ENCODE data around the gene ITPKC.
"Not testable (repeated sequence)": the region's sequence is repeated elsewhere in the genome, so short reads cannot be mapped to it uniquely, and the experiment has no call there.

The ITPKC gene

DNA sequence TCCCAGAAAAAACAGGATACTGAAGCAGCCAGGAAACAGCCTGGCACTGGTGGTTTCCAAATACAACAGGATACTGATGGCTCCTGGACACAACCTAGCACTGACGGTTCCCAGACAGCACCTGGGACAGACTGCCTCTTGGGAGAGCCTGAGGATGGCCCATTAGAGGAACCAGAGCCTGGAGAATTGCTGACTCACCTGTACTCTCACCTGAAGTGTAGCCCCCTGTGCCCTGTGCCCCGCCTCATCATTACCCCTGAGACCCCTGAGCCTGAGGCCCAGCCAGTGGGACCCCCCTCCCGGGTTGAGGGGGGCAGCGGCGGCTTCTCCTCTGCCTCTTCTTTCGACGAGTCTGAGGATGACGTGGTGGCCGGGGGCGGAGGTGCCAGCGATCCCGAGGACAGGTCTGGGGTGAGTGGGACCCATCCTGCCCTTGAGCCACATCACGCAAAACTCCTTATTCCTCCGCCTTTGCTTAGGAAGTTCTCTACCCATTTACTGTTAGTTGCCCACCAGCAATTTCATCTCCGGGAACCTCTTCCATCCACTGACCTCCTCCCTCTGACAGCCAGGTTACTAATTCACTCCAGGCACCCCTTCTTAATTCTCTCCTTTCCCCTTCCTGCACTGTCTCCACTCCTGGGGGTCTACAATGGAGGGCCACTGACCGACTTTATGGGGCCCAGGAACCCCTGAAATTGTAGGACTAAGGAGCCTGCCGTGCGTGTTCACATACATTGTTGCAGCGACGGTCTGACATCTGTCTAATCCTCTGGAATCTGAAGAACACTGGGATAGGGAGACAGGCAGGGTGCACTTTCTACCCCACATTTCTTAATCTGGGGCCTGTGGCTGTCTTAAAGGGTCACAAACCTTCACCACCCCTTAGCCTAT lies 1.2 kb downstream of the ITPKC start:
- DNase-seq: no peak

DNA sequence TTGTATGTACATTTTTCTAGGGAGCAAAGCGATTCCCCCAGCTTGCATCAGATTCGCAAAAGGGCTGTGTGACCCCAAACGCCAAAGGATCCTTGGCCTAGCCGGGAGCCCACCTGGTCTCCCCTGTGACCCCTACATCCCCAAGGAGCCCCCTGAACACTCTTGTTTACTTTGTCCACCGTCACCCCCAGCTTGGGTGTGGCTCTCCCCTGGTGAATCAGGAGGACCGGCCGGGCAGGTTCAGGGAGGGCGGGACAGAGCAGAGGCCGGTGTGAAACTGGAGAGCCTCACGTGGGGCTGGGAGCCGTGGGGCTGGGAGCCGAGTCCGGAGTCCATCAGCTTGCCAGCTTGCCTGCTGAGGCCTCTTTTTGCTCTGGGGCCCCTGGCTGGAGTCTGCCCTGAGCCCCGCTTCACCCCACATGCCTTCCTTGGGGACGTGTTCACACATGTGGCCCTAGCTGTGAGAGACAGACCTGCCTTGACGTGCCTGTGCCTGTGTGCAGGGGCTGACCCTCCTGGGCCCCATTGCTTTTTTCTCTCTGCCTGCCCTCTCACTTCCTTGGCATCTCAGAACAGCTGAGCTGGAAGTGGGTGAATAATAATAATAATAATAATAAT lies 2.0 kb downstream of the ITPKC start:
- no peak for DNase-seq

- no peak for DNase-seq
Measured at GRCh38 chr19:40719414-40719894, 2.5 kb downstream of the ITPKC start.

DNA sequence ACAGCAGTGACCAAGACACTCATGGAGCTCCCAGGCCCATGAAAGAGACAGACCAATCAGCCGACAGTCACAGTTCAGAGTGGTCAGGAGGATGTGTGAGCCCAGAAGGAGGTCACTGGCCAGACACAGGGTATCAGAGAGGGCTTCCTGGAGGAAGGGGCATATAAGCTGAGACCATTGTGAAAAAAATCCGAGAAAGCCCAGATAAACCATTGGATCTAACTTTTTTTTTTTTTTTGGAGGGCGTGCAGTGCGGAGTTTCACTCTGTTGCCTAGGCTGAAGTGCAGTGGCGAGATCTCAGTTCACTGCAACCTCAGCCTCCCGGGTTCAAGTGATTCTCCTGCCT lies 4.2 kb downstream of the ITPKC start:
- no peak for DNase-seq

- DNase-seq: no peak
Measured at GRCh38 chr19:40721936-40722661, 5.2 kb downstream of the ITPKC start.

GRCh38 chr19:40723661-40724254 lies 6.8 kb downstream of the ITPKC start:
- DNase-seq: no peak

GRCh38 chr19:40724315-40724714 lies 7.4 kb downstream of the ITPKC start:
- DNase-seq: no peak

DNA sequence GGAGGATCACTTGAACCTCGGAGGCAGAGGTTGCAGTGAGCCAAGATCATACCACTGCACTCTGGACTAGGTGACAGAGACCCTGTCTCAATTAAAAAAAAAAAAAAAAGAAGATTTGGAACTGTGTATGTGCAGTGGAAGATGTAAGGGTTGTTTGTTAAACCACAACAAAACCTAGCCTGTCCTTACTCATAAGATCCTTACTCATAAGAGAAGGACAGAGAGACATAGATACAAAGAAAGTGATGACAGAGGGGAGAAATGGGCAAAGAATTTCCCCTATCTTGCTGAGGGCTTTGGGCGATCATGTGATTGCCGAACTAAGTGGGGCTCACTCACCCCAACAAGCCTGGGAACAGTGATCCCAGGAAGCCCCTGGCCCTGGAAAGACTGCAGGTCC lies 7.9 kb downstream of the ITPKC start:
- DNase-seq: no peak

- DNase-seq: no peak
Measured at GRCh38 chr19:40726279-40726678, 9.4 kb downstream of the ITPKC start.

DNA sequence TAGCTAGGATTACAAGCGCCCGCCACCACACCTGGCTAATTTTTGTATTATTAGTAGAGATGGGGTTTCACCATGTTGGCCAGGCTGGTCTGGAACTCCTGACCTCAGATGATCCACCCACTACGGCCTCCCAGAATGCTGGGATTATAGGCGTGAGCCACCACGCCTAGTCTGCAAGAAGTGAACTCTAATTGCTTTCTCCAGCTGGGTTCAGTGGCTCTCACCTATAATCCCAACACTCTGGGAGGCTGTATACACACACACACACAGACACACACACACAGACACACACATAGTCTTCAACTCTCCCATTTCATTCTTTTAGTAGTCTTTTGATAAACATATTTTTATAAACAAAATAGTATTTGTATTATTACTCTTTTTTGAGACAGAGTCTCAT lies 13.2 kb downstream of the ITPKC start:
- DNase-seq: not testable (repeated sequence)

DNA sequence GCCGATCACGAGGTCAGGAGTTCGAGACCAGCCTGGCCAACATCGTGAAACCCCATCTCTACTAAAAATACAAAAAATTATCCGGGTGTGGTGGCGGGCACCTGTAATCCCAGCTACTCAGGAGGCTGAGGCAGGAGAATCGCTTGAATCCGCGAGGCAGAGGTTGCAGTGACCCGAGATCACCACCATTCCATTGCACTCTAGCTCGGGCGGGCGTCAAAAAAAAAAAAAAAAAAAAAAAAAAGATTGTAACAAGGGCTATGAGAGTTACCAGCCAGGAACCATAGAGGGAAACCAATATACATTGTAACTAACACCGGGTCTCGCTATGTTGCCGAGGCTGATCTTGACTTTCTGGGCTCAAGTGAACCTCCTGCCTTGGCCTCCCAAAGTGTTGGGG lies 15.4 kb downstream of the ITPKC start:
- DNase-seq: not testable (repeated sequence)

DNA sequence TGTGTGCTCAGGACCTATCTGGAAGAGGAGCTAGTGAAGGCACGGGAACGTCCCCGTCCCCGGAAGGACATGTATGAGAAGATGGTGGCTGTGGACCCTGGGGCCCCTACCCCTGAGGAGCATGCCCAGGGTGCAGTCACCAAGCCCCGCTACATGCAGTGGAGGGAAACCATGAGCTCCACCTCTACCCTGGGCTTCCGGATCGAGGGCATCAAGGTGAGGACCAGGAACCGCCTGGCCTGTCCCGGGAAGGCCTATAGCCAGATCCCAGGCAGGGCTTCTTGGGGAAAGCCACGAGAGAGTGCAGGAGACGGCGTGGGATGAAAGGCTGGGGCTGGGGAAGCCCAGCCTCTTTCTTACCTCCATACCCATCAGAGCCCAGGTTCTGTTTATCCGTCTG lies 16.2 kb downstream of the ITPKC start:
- no peak for DNase-seq

- DNase-seq: no peak
Measured at GRCh38 chr19:40735013-40735771, 18.3 kb downstream of the ITPKC start.

GRCh38 chr19:40736661-40737060 lies 19.7 kb downstream of the ITPKC start:
- DNase-seq: no peak

GRCh38 chr19:40737102-40737644 lies 20.3 kb downstream of the ITPKC start:
- no peak for DNase-seq

DNA sequence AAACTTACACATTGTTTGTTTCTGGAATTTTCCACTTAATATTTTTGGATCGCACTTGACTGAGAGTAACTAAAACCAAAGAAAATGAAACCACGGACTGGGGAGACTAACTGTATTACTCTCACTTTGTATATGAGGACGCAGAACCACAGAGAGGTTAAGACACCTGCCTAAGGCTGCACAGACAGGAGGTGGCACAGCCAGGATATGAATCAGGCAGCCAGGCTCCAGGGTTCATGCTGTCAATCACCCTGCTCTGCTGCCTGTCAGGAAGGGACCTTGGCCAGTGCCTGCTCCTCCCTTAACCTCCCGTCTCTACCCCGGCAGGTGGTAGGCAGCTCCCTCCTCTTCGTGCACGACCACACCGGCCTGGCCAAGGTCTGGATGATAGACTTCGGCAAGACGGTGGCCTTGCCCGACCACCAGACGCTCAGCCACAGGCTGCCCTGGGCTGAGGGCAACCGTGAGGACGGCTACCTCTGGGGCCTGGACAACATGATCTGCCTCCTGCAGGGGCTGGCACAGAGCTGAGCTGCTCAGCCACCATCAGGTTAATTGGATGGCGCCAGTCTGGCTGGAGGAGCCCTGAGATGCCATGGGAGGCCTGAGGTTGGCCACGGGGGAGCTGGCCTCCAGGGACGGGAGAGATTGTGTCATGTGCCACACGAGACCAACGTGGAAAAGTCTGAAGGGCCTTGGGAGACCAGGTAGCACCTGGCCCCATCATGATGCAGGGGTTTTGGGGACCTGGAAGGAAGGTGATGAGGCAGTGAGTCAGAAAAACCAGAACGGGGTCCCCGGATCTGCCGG lies 22.3 kb downstream of the ITPKC start:
- no peak for DNase-seq

DNA sequence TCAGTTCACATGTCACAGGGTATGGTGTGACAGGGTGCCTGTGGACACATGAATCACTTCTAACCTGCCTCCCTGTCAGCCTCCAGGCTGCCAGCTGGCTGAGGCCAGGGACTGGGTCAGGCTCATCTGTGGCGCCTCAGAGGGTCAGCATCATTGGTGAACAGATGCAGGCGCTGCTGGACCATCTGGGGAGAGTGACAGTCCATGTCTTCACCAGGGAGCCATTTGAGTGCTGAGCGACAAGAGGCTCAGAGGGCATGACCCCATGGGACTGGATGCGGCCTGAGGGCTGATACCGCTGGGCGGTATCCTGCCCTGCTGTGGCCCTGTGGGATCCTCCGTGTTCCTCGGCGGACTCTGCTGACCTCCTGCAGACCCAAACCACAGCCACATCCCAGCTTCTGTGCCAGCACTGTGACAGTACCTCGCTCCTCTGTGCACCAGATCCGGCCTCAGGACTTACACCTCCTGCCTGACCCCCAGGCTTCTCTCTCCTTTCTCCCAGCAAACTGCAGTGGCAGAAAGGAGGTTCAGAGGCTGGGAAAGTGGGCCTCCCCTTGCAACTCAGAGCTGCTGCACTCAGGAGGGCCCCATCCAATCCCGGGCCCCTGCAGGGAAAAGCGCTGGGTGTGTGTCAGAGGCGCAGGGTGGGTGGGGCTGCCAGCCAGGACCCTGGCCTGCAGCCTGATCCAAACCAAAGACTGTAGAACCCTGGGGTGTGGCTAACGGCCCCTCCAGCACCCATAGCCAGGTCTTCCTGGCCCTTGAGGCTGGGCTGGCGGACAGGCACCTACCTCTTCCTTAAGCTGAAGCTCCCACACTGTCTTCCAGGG lies 23.2 kb downstream of the ITPKC start:
- no peak for DNase-seq

GRCh38 chr19:40740747-40741146 lies 23.8 kb downstream of the ITPKC start:
- DNase-seq: no peak

DNA sequence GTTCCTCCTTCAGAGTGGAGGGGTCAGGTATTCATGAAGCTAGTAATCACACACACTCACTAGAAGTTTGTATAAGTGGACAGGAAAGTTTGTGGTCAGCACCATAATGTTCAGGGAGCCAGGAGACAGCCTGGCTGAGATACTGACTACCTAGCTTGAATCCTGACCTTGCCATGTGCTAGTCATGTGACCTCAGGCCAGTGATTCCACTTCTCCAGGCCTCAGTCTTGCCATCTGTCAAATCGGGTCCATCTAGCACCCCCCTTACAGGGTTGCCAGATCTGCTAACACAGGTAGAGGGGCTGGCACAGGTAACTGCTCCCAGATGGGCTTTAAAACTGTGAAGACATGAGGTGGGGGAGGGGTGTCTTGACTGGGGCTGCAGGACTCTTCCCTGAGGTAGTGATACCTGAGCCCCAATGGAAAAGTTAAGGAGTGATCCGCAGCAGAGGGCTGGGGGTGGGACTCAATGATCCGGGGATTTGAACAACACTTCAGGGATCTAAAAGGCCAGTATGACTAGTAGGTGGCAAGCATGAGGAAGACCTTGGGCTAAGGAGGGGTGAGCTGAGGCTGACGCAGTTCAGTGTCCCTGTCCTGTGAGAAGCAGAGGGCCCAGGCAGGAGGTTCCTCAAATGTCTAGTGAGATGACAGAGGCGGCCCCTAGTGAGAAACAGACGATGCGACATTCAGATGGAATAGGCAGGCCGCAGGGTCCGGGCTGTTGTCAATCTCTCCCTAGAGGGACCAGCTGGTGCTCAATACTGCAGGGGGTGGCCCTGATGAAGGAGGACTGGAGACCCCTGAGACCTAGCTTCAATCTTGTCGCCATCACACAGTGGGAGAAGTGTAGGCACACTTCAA lies 24.8 kb downstream of the ITPKC start:
- no peak for DNase-seq

Data from effector CD4-positive, alpha-beta T cell (primary cell).